Breast epithelium (tissue), 3 donors: Measurements from ENCODE around the gene TRPV2.

Source experiments
- POLR2A ChIP-seq: fragments of 450-650 bp; IDR thresholded peaks from one replicate; pipeline ENCODE4 v1.6.1; 2016; ENCODE audit warnings: antibody characterized with exemption, mild to moderate bottlenecking, moderate library complexity
- POLR2AphosphoS5 ChIP-seq, 3 donors: sonication (generic); formaldehyde crosslinking; IDR thresholded peaks; one replicate each; pipeline ENCODE4 v1.6.1; 2017; ENCODE audit warnings: antibody characterized with exemption in 3 of 3
- TF ChIP-seq, protein P1 (sequence below), 3 donors: fragments of 450-650 bp; IDR thresholded peaks; one replicate each; pipeline ENCODE4 v1.5.1; 2016 to 2017; ENCODE audit warnings: antibody characterized with exemption in 3 of 3, mild to moderate bottlenecking in 3 of 3, moderate library complexity in 3 of 3

DNA sequence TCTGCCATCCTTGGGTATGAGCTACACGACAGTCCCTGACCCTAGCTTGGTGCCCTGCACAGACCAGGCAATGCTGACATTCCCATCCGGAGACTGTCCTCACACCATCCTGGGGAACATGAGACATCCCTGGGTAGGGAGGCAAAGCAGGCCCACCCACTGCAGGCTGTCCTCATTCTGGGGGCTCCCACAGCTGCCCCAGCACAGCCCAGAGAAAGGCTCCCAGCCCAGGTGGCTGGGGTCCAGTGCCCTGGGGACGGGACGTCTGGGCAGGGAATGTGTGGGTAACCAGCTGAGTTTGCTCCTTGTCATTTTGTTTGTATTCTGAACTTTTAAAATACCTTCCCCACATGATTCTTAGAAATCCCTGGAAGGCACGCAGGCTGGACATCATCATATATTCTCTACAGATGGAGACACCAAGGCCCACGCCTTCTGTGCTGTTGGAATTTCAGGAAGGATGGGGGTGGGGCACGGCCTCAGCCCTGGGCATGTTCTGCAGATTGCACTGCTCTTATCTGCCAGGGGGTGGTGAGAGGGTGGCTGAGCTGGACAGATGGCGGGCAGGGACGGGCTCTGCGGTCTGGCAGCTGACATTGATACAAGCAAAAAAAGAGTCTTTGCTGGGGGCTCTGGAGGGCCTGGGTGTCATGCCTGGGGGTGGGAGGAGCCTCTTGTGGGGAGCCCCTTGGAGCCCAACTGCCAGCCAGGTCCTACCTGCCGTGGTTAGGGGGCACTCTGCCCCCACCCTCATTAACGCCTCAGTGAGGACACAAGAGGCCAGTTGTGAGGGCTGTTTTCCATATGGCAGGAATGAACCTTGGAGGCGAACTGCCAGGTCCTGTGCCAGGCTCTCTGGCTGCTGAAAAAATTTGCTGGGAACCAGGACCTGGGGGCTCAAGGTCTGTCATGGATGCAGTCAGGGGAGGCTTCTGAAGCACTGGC lies 48.3 kb downstream of the TRPV2 start:
- no peak for TF ChIP-seq POLR2A
- TF ChIP-seq, protein P1, sequence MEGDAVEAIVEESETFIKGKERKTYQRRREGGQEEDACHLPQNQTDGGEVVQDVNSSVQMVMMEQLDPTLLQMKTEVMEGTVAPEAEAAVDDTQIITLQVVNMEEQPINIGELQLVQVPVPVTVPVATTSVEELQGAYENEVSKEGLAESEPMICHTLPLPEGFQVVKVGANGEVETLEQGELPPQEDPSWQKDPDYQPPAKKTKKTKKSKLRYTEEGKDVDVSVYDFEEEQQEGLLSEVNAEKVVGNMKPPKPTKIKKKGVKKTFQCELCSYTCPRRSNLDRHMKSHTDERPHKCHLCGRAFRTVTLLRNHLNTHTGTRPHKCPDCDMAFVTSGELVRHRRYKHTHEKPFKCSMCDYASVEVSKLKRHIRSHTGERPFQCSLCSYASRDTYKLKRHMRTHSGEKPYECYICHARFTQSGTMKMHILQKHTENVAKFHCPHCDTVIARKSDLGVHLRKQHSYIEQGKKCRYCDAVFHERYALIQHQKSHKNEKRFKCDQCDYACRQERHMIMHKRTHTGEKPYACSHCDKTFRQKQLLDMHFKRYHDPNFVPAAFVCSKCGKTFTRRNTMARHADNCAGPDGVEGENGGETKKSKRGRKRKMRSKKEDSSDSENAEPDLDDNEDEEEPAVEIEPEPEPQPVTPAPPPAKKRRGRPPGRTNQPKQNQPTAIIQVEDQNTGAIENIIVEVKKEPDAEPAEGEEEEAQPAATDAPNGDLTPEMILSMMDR (IDR thresholded peaks at IDR 0.05) = no peak
- no peak for TF ChIP-seq POLR2AphosphoS5 (IDR thresholded peaks at IDR 0.05)
